Thyroid gland (tissue), 4 donors: Measurements from ENCODE around the gene EFL1.

ENCODE experiments used
- CTCF ChIP-seq, 6 experiments: fragments of 200-600 bp in 3 of 6; fragments of 450-650 bp in 3 of 6; sonication (generic) in 3 of 6; IDR thresholded peaks; one replicate each; pipeline ENCODE4 v1.5.1; 2016 to 2019; ENCODE audit warnings: antibody characterized with exemption in 6 of 6, mild to moderate bottlenecking in 2 of 6, inconsistent platforms in 1 of 6, moderate library complexity in 1 of 6
- POLR2A ChIP-seq, 2 donors: fragments of 450-650 bp; IDR thresholded peaks; one replicate each; pipeline ENCODE4 v1.6.1; 2017; ENCODE audit warnings: antibody characterized with exemption in 2 of 2, mild to moderate bottlenecking in 2 of 2, moderate library complexity in 1 of 2

GRCh38 chr15:82181371-82181770, 81.2 kb downstream of the EFL1 start:
- TF ChIP-seq CTCF (IDR thresholded peaks at IDR 0.05), result no peak
- no peak for TF ChIP-seq POLR2A (IDR thresholded peaks at IDR 0.05)
